ENCODE measurements around the gene MRLN. TPM values are rescaled to one million over a fixed set of nuclear protein-coding genes. Genes with fewer than 3 reads are reported as not detected.

MRLN gene
- total and polyA plus RNA-seq, 10 of the 15 experiments (the other 5 are each of a cell fraction or from before 2014, with no cell fraction given): 0.19 TPM; not detected in 9

DNA sequence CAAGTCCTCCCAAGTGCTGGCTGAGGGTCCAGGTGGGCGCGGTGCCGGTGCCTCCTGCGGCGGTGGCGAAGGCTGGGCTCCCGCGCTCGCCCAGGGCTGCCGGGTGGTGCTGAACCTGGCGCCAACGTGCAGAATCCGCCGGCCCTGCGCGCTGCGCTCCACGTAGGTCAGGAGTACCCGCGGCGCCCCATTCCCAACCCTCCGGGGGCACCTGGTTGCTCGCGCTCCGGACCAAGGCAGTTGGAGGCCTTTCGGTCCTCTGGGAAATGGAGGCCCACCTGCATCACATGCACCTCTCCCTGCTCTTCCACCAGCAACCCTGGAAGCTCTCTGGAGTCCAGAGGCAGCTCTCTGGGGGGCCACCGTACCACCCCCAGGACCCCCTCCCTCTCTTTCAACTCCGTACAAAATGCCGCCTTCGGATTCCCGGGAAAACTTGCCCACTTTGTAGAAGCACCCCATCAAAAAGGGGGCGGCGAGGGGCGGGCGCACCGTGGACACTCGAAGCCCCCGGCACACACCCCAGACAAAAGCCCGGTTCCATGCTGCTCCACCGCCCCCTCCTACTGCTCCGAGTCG is 44.4 kb downstream of the MRLN start:
- no peaks in the 10 kb centered on the region for H3K79me2 ChIP-seq (ENCODE audit: control insufficient read depth, insufficient read depth, low read length)
- RAD21 ChIA-PET (ENCODE audit: unreplicated experiment): no interaction called here
- FAIRE-seq: no peak
- peak overlapping the region; percentile 83 for H3K4me2 ChIP-seq (ENCODE audit: control insufficient read depth, insufficient read depth)
- POLR2A ChIA-PET: no interaction called here
- no TSS peak for BruUV-seq (replicated peaks)
- no peak overlapping the region for H3K27ac ChIP-seq (ENCODE audit: control insufficient read depth, insufficient read depth)
- peaks cover 0 to 3% of the 10 kb centered on the region in 2 experiments; a peak in 1 of 4 replicates for H3K27me3 ChIP-seq (replicated peaks in 1 of 2; ENCODE audit: control insufficient read depth in 2 of 2, insufficient read depth in 2 of 2, low read length in 1 of 2)
- no peaks in the 10 kb centered on the region for H3K36me3 ChIP-seq (ENCODE audit: control insufficient read depth in 2 of 2, insufficient read depth in 2 of 2, low read length in 1 of 2)
- WGBS (ENCODE audit: insufficient coverage, insufficient replicate concordance, low lambda C conversion rate, missing lambda C conversion rate): 4% methylated on average over 36 of the region's 42 CpGs
- no peaks in the 10 kb centered on the region for H3K9me3 ChIP-seq (replicated peaks; ENCODE audit: control insufficient read depth, insufficient read depth, low read length)
- peak overlapping the region; percentile 47; the same call in 1 of the 2 replicates for H3K9ac ChIP-seq (ENCODE audit: control insufficient read depth, insufficient read depth, low read length)
- in situ Hi-C loops (cut with MboI) (no loop called here), intact Hi-C loops (cut with micrococcal nuclease; ENCODE audit: unreplicated experiment) (no loop called here)
- peak overlapping the region; percentile 74 for H2AFZ ChIP-seq (ENCODE audit: control insufficient read depth, low read depth, low read length)
- H4K20me1 ChIP-seq (ENCODE audit: control insufficient read depth, insufficient read depth): no peaks in the 10 kb centered on the region
- no peaks in the 10 kb centered on the region; the same call in 1 of the 2 replicates for H3K4me1 ChIP-seq (ENCODE audit: control insufficient read depth, insufficient read depth, low read length)
- SMC1A ChIA-PET (ENCODE audit: uncharacterized antibody, unreplicated experiment): no interaction called here
- CTCF ChIA-PET: no interaction called here
- peak overlapping the region; percentile 71 for H3K4me3 ChIP-seq
- no peak for DNase-seq (ENCODE audit: low read depth, low spot score)
- no peak for TF ChIP-seq RBBP5 (conservative IDR thresholded peaks at IDR 0.05)
- TF ChIP-seq HDAC6 (IDR thresholded peaks at IDR 0.05; ENCODE audit: unreplicated experiment): peak; percentile 41
- peak; percentile 50 for ATAC-seq

DNA sequence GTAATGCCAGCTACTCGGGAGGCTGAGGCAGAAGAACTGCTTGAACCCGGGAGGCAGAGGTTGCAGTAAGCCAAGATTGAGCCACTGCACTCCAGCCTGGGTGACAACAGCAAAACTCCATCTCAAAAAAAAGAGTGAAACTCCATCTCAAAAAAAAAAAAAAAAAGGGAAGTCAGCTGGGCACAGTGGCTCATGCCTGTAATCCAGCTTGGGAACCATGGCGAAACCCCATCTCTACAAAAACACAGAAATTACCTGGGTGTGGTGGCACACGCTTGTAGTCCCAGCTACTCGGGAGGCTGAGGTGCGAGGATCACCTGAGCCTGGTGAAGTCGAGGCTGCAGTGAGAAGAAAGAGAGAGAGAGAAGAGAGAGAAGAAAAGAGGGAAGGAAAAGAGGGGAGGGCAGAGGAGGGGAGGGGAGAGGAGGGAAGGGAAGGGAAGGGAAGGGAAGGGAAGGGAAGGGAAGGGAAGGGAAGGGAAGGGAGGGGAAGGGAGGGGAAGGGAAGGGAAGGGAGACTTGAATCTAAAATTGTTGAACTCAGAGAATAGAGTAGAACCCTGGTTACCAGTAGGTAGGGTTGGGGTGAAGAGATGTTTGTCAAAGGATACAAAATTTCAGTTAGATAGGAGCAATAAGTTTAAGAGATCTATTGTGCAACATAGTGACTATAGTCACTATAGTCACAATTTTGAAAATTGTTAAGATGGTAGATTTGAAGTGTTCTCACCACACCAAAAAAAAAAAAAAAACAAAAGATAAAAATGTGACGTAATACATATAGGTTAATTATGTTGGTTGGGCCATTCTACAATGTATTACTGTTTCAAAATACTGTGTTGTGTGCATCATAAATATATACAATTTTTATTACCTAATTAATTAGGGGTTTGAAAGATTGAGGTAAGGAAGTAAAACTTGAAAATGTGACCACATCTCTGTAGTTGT is 46.1 kb downstream of the MRLN start:
- SMC1A ChIA-PET (ENCODE audit: uncharacterized antibody, unreplicated experiment): no interaction called here
- Histone ChIP-seq H4K20me1 (ENCODE audit: control insufficient read depth, insufficient read depth) (no peaks in the 10 kb centered on the region), H3K9me3 (replicated peaks; ENCODE audit: control insufficient read depth, insufficient read depth, low read length) (no peaks in the 10 kb centered on the region), H3K27ac (ENCODE audit: control insufficient read depth, insufficient read depth) (no peak overlapping the region), H3K4me2 (ENCODE audit: control insufficient read depth, insufficient read depth) (no peak overlapping the region), H3K4me1 (ENCODE audit: control insufficient read depth, insufficient read depth, low read length) (no peaks in the 10 kb centered on the region; the same call in 1 of the 2 replicates), H3K27me3 (replicated peaks in 1 of 2; ENCODE audit: control insufficient read depth in 2 of 2, insufficient read depth in 2 of 2, low read length in 1 of 2) (0 out of 4 replicates have a peak, but pooled peaks cover 0 to 3% of the 10 kb centered on the region in 2 experiments), H3K4me3 (no peak overlapping the region), H3K36me3 (ENCODE audit: control insufficient read depth in 2 of 2, insufficient read depth in 2 of 2, low read length in 1 of 2) (no peaks in the 10 kb centered on the region), H3K9ac (ENCODE audit: control insufficient read depth, insufficient read depth, low read length) (no peak overlapping the region), H2AFZ (ENCODE audit: control insufficient read depth, low read depth, low read length) (no peak overlapping the region), H3K79me2 (ENCODE audit: control insufficient read depth, insufficient read depth, low read length) (no peaks in the 10 kb centered on the region)
- ATAC-seq (no peak), DNase-seq (ENCODE audit: low read depth, low spot score) (no peak), FAIRE-seq (no peak)
- CTCF ChIA-PET: no interaction called here
- in situ Hi-C loops (cut with MboI) (no loop called here), intact Hi-C loops (cut with micrococcal nuclease; ENCODE audit: unreplicated experiment) (no loop called here)
- 89% methylated on average over 8 of the region's 8 CpGs for WGBS (ENCODE audit: insufficient coverage, insufficient replicate concordance, low lambda C conversion rate, missing lambda C conversion rate)
- POLR2A ChIA-PET: no interaction called here
- no TSS peak for BruUV-seq (replicated peaks)
- RAD21 ChIA-PET (ENCODE audit: unreplicated experiment): no interaction called here
- TF ChIP-seq, protein P1, sequence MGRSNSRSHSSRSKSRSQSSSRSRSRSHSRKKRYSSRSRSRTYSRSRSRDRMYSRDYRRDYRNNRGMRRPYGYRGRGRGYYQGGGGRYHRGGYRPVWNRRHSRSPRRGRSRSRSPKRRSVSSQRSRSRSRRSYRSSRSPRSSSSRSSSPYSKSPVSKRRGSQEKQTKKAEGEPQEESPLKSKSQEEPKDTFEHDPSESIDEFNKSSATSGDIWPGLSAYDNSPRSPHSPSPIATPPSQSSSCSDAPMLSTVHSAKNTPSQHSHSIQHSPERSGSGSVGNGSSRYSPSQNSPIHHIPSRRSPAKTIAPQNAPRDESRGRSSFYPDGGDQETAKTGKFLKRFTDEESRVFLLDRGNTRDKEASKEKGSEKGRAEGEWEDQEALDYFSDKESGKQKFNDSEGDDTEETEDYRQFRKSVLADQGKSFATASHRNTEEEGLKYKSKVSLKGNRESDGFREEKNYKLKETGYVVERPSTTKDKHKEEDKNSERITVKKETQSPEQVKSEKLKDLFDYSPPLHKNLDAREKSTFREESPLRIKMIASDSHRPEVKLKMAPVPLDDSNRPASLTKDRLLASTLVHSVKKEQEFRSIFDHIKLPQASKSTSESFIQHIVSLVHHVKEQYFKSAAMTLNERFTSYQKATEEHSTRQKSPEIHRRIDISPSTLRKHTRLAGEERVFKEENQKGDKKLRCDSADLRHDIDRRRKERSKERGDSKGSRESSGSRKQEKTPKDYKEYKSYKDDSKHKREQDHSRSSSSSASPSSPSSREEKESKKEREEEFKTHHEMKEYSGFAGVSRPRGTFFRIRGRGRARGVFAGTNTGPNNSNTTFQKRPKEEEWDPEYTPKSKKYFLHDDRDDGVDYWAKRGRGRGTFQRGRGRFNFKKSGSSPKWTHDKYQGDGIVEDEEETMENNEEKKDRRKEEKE (IDR thresholded peaks at IDR 0.05): no peak
- TF ChIP-seq, protein P2, sequence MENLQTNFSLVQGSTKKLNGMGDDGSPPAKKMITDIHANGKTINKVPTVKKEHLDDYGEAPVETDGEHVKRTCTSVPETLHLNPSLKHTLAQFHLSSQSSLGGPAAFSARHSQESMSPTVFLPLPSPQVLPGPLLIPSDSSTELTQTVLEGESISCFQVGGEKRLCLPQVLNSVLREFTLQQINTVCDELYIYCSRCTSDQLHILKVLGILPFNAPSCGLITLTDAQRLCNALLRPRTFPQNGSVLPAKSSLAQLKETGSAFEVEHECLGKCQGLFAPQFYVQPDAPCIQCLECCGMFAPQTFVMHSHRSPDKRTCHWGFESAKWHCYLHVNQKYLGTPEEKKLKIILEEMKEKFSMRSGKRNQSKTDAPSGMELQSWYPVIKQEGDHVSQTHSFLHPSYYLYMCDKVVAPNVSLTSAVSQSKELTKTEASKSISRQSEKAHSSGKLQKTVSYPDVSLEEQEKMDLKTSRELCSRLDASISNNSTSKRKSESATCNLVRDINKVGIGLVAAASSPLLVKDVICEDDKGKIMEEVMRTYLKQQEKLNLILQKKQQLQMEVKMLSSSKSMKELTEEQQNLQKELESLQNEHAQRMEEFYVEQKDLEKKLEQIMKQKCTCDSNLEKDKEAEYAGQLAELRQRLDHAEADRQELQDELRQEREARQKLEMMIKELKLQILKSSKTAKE (IDR thresholded peaks at IDR 0.05; ENCODE audit: low read depth, poor library complexity, severe bottlenecking): no peak
- TF ChIP-seq, protein P3, sequence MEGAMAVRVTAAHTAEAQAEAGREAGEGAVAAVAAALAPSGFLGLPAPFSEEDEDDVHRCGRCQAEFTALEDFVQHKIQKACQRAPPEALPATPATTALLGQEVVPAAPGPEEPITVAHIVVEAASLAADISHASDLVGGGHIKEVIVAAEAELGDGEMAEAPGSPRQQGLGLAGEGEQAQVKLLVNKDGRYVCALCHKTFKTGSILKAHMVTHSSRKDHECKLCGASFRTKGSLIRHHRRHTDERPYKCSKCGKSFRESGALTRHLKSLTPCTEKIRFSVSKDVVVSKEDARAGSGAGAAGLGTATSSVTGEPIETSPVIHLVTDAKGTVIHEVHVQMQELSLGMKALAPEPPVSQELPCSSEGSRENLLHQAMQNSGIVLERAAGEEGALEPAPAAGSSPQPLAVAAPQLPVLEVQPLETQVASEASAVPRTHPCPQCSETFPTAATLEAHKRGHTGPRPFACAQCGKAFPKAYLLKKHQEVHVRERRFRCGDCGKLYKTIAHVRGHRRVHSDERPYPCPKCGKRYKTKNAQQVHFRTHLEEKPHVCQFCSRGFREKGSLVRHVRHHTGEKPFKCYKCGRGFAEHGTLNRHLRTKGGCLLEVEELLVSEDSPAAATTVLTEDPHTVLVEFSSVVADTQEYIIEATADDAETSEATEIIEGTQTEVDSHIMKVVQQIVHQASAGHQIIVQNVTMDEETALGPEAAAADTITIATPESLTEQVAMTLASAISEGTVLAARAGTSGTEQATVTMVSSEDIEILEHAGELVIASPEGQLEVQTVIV (IDR thresholded peaks at IDR 0.05; ENCODE audit: borderline replicate concordance, partially characterized antibody): no peak
- no peak for TF ChIP-seq NBN (IDR thresholded peaks at IDR 0.05)

All from GM12878 (cell line).